ENCODE measurements around the gene PLAAT5. TPM values are rescaled to one million over a fixed set of nuclear protein-coding genes. Genes with fewer than 3 reads are reported as not detected.

Gene PLAAT5
- total RNA-seq, 1 experiment from 2014 or later = 0.57 TPM

DNA sequence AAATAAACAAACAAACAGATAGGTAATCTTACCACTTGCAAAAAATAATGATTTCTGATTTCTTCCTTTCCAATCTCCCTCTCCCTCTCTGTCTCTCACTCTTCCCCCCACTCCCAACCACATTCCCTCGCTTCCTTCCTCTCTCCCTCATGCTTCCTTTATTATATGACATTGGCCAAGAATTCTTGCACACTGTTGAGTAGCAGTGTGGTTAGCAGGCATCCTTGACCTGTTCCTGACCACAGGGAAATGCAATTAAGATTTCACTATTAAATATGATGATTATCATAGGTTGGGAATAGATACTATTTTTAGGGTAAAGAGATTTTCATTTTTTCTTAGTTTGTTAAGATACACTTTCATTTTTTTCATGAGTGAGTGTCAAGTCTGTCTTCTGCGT lies 30.9 kb upstream of the PLAAT5 start:
- peaks cover 4% of the 10 kb centered on the region for H3K36me3 Mint-ChIP-seq (ENCODE audit: insufficient read depth, unreplicated experiment)
- no peak for DNase-seq
- no peak for TF ChIP-seq CTCF (IDR thresholded peaks at IDR 0.05; ENCODE audit: unreplicated experiment)
- H3K9me3 Mint-ChIP-seq (ENCODE audit: low read depth, unreplicated experiment) = peaks cover 6% of the 10 kb centered on the region
- no TSS peak for BruUV-seq (replicated peaks)
- no peaks in the 10 kb centered on the region for H3K27me3 Mint-ChIP-seq (ENCODE audit: unreplicated experiment)
- CTCF ChIA-PET = no interaction called here
- H3K4me3 Mint-ChIP-seq (ENCODE audit: low read depth, unreplicated experiment) = no peak overlapping the region
- peaks cover 27% of the 10 kb centered on the region for H3K4me1 Mint-ChIP-seq (ENCODE audit: low read depth, unreplicated experiment)
- intact Hi-C loops (cut with micrococcal nuclease; ENCODE audit: unreplicated experiment) = no loop called here
- no peak overlapping the region for H3K27ac Mint-ChIP-seq (ENCODE audit: unreplicated experiment)

GRCh38 chr11:63520606-63521170 lies 29.7 kb upstream of the PLAAT5 start:
- no peak for TF ChIP-seq CTCF (IDR thresholded peaks at IDR 0.05; ENCODE audit: unreplicated experiment)
- no TSS peak for BruUV-seq (replicated peaks)
- Mint-ChIP-seq H3K4me3 (ENCODE audit: low read depth, unreplicated experiment) (no peak overlapping the region), H3K36me3 (ENCODE audit: insufficient read depth, unreplicated experiment) (peaks cover 4% of the 10 kb centered on the region), H3K9me3 (ENCODE audit: low read depth, unreplicated experiment) (peaks cover 6% of the 10 kb centered on the region), H3K27me3 (ENCODE audit: unreplicated experiment) (no peaks in the 10 kb centered on the region), H3K4me1 (ENCODE audit: low read depth, unreplicated experiment) (peaks cover 27% of the 10 kb centered on the region), H3K27ac (ENCODE audit: unreplicated experiment) (no peak overlapping the region)
- intact Hi-C loops (cut with micrococcal nuclease; ENCODE audit: unreplicated experiment) = no loop called here
- CTCF ChIA-PET = no interaction called here
- no peak for DNase-seq

- Mint-ChIP-seq H3K27ac (ENCODE audit: unreplicated experiment) (no peak overlapping the region), H3K27me3 (ENCODE audit: unreplicated experiment) (no peaks in the 10 kb centered on the region), H3K4me3 (ENCODE audit: low read depth, unreplicated experiment) (no peak overlapping the region), H3K36me3 (ENCODE audit: insufficient read depth, unreplicated experiment) (peaks cover 4% of the 10 kb centered on the region), H3K4me1 (ENCODE audit: low read depth, unreplicated experiment) (peaks cover 27% of the 10 kb centered on the region), H3K9me3 (ENCODE audit: low read depth, unreplicated experiment) (peaks cover 6% of the 10 kb centered on the region)
- CTCF ChIA-PET = no interaction called here
- no peak for TF ChIP-seq CTCF (IDR thresholded peaks at IDR 0.05; ENCODE audit: unreplicated experiment)
- BruUV-seq (replicated peaks) = no TSS peak
- intact Hi-C loops (cut with micrococcal nuclease; ENCODE audit: unreplicated experiment) = no loop called here
- no peak for DNase-seq
Measured at GRCh38 chr11:63518548-63518947, 27.6 kb upstream of the PLAAT5 start.

DNA sequence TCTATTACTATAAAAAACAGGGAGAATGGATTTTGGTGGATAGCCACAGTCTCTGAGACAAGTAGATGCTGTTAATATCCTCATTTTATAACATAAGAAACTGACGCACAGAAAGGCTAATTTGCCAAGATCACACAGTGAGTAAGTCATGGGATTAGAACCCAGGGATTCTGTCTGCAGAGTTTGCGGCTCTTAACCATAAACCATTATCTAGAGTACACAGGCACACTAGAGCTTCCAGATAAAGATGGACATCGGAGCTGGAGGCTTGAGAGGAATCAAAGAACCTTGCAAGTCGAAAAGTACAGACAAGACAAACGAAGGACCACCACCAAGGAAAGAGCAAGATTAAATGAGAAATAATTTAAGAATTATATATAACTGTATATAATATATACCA lies 26.2 kb upstream of the PLAAT5 start:
- H3K36me3 Mint-ChIP-seq (ENCODE audit: insufficient read depth, unreplicated experiment) = no peaks in the 10 kb centered on the region
- no peak overlapping the region for H3K27ac Mint-ChIP-seq (ENCODE audit: unreplicated experiment)
- BruUV-seq (replicated peaks) = no TSS peak
- no peak overlapping the region for H3K4me3 Mint-ChIP-seq (ENCODE audit: low read depth, unreplicated experiment)
- CTCF ChIA-PET = no interaction called here
- peaks cover 6% of the 10 kb centered on the region for H3K9me3 Mint-ChIP-seq (ENCODE audit: low read depth, unreplicated experiment)
- no peak for DNase-seq
- TF ChIP-seq CTCF (IDR thresholded peaks at IDR 0.05; ENCODE audit: unreplicated experiment) = no peak
- H3K4me1 Mint-ChIP-seq (ENCODE audit: low read depth, unreplicated experiment) = peaks cover 15% of the 10 kb centered on the region
- intact Hi-C loops (cut with micrococcal nuclease; ENCODE audit: unreplicated experiment) = no loop called here
- no peaks in the 10 kb centered on the region for H3K27me3 Mint-ChIP-seq (ENCODE audit: unreplicated experiment)
